Measurements from ENCODE around the gene UBASH3B.
"Not testable (repeated sequence)": the region's sequence is repeated elsewhere in the genome, so short reads cannot be mapped to it uniquely, and the experiment has no call there.

The UBASH3B gene

GRCh38 chr11:122707901-122708300, 52.4 kb downstream of the UBASH3B start:
- DNase-seq (ENCODE audit: low read depth in 2 of 2) = no peak

GRCh38 chr11:122709039-122709760, 53.7 kb downstream of the UBASH3B start:
- no peak for DNase-seq (ENCODE audit: low read depth in 2 of 2)

DNA sequence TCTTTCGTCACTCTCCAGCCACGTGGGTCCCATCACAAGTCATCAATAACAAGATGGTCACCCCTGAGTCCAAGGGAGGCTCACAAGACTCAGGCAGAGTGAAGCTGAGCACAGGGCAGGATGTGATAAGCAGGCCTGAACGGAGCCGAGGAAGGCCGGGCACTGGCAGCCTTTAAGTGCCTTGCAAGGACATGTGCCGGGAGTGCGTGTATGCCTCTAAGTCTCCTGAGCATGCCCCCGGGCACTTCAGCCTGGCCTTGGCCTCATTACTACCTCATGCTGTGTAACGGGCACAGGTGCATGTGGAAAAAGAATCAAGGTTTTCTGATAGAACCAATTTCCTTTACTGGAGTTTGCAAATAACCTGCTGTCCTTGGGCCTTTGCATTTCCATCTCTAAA, 55.8 kb downstream of the UBASH3B start:
- DNase-seq (ENCODE audit: low read depth in 2 of 2) = no peak

DNA sequence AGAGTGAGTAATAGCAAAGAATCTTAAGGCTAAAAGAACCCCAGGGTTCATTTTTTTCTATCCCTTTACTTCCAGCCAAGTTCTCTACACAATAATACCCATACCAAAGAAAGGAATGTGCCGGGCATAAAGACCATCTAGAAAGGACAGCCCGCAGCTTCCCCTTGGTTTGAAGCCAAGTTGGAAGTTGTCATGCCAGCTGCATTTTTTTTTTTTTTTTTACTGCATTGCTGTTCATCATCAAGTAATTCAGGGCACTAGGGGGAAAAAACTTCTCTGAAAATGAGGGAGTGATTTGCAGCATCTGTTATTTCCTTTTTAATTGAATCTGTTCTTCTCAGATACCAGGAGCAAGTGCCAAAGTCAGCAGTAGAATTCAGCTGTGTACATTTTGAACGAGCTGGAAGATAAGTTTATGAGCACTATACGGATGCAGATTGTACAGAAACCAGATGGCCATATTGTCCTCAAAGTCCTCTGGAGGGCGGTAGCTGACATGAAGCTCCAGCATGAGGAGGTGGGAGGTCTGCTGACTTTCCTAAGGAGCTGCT, 56.4 kb downstream of the UBASH3B start:
- no peak for DNase-seq (ENCODE audit: low read depth in 2 of 2)

- DNase-seq (ENCODE audit: low read depth in 2 of 2) = no peak
These were observed 58.5 kb downstream of the UBASH3B start for GRCh38 chr11:122714004-122714403.

GRCh38 chr11:122714484-122714883, 59.0 kb downstream of the UBASH3B start:
- no peak for DNase-seq (ENCODE audit: low read depth in 2 of 2)

DNA sequence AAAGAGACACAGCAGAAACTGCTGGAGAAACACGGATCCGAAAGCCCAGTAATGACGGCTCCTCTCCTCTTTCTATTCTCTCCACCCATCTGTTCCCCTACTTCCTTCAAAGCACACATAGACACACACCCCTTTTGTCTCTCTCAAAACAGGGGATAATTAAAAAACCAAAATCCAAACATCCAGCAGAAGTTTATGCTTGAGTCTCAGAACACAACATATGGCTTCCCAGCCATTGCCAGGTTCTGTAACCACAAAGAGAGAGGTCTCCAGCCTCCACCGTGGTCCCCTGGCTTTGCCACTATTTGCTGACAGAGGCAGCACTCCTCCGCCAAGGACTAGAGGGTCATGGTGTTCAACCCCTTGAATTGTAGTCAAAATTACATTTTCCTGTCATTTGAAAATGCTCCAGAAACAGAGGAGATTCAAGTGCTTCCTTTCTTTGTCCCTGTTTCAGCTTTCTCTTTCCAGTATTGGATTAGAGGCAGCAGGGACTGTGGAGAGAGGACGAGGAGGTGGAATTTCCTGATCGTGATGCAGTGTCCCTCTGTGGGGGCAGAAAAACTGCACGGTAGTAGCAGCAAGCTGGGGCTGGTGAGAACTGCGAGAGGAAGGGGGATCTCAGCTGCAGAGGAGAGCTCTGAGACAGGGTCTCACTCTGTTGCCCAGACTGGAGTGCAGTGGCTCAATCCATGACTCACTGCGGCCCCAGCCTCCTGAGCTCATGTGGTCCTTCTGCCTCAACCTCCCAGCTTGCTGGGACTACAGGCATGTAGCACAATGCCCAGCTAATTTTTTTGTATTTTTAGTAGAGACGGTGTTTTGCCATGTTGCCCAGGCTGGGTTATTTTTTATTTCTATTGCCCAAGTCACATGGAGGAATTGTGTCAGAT, 60.3 kb downstream of the UBASH3B start:
- DNase-seq (ENCODE audit: low read depth in 2 of 2) = no peak

DNA sequence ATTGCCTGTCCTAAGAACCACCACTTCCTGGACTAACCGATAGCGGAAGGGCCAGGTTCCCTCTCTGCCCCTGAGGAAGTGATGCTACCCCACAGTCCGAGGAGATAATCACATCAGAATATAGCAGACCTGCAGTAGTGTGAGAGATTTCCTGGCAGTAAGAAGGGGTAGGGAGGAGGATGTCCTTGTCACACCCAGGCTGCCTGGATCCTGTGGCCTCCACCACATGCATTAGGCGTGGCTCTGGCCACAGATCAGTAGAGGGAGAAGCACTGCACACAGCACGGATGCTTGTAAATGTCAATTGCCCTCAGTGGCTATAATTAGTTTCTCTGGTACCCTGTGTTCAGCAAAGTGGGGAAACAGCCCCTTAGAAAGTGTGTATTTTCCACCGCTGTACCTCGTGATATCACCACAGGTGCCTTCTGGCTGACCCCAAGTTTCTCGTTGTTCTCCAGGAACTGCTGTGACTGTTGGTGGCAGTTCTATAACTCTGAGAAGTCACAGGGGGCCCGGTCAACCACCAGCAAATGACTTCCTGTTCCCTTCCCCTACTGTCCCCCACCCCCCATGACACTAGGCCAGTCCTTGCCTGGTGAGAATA, 61.8 kb downstream of the UBASH3B start:
- peak in 1 of 2 donors; percentile 22 for DNase-seq (ENCODE audit: low read depth in 2 of 2)

DNA sequence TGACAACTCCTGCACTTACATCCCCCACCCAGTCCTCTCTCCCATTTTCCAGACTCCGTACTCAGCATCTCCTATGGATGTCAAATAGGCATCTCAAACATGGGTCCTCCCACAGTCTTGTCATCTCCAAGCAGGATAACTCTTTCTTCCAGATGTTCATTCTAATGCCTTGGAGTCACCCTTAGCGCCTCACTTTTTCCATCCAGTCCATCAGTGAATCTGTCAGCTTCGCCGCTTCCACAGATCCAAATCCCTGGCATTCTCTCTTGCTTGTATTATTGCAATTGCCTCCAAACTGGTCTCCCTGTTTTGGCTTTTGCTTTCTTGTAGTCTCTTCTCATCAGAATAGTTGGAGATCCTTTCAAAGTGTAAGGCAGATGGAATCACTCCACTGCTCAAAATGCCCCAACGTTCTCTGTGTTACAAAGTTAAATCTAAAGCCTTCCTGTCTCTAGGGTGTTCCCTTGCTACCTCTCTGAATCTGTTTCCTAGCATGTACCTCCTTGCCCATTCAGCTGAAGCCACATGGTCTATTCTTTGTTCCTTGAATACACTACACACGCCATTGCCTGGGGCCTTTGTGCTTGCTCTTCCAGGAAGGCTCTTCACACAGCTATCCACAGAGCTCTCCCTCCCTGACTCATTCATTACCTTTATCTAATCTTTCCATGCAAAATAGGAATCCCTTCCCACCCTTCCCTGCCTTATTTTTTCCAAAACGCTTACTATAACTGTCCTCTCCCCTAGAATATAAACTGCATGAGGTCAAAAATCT, 64.8 kb downstream of the UBASH3B start:
- DNase-seq (ENCODE audit: low read depth in 2 of 2) = no peak

- no peak for DNase-seq (ENCODE audit: low read depth in 2 of 2)
These were observed 65.9 kb downstream of the UBASH3B start for GRCh38 chr11:122721201-122721963.

GRCh38 chr11:122721964-122722266, 66.4 kb downstream of the UBASH3B start:
- no peak for DNase-seq (ENCODE audit: low read depth in 2 of 2)

GRCh38 chr11:122723106-122723505, 67.6 kb downstream of the UBASH3B start:
- no peak for DNase-seq (ENCODE audit: low read depth in 2 of 2)

- DNase-seq (ENCODE audit: low read depth in 2 of 2) = no peak
These were observed 68.1 kb downstream of the UBASH3B start for GRCh38 chr11:122723576-122723975.

- DNase-seq (ENCODE audit: low read depth in 2 of 2) = no peak
These were observed 69.0 kb downstream of the UBASH3B start for GRCh38 chr11:122724520-122724919.

GRCh38 chr11:122726028-122726427, 70.5 kb downstream of the UBASH3B start:
- DNase-seq (ENCODE audit: low read depth in 2 of 2) = no peak

GRCh38 chr11:122727101-122727929, 71.8 kb downstream of the UBASH3B start:
- DNase-seq (ENCODE audit: low read depth in 2 of 2) = no peak

GRCh38 chr11:122728561-122728960, 73.0 kb downstream of the UBASH3B start:
- DNase-seq (ENCODE audit: low read depth in 2 of 2) = no peak

GRCh38 chr11:122729139-122729538, 73.6 kb downstream of the UBASH3B start:
- DNase-seq (ENCODE audit: low read depth in 2 of 2) = no peak

GRCh38 chr11:122730694-122731093, 75.2 kb downstream of the UBASH3B start:
- DNase-seq (ENCODE audit: low read depth in 2 of 2) = not testable (repeated sequence)

- no peak for DNase-seq (ENCODE audit: low read depth in 2 of 2)
These were observed 76.0 kb downstream of the UBASH3B start for GRCh38 chr11:122731500-122731913.
